ENCODE measurements around the gene STON1.

DNA sequence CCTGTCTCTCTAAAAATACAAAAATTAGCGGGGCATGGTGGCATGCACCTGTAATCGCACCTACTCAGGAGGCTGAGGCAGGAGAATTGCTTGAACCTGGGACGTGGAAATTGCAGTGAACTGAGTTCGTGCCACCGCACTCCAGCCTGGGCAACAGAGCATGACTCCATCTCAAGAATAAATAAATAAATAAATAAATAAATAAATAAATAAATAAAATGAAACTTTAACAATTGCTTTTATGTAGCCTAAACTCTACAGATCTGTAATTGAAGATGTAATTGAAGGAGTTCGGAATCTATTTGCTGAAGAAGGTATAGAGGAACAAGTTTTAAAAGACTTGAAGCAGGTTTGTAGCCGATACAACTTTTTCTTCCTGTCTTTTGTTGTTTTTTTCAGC is 90.7 kb downstream of the STON1 start:
- TF ChIP-seq, protein P1, sequence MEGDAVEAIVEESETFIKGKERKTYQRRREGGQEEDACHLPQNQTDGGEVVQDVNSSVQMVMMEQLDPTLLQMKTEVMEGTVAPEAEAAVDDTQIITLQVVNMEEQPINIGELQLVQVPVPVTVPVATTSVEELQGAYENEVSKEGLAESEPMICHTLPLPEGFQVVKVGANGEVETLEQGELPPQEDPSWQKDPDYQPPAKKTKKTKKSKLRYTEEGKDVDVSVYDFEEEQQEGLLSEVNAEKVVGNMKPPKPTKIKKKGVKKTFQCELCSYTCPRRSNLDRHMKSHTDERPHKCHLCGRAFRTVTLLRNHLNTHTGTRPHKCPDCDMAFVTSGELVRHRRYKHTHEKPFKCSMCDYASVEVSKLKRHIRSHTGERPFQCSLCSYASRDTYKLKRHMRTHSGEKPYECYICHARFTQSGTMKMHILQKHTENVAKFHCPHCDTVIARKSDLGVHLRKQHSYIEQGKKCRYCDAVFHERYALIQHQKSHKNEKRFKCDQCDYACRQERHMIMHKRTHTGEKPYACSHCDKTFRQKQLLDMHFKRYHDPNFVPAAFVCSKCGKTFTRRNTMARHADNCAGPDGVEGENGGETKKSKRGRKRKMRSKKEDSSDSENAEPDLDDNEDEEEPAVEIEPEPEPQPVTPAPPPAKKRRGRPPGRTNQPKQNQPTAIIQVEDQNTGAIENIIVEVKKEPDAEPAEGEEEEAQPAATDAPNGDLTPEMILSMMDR (IDR thresholded peaks at IDR 0.05): no peak
- no peak for TF ChIP-seq EP300 (IDR thresholded peaks at IDR 0.05)

Measured in suprapubic skin (tissue), 3 donors.